Mesothelial cell of epicardium (in vitro differentiated cells): ENCODE data around the gene MT1HL1. TPM values are rescaled to one million over a fixed set of nuclear protein-coding genes. Genes with fewer than 3 reads are reported as not detected.
"Not testable (repeated sequence)": the region's sequence is repeated elsewhere in the genome, so short reads cannot be mapped to it uniquely, and the experiment has no call there.

Experiments used
- DNase-seq, 2 experiments: peaks; one replicate each; pipeline ENCODE4 v3.0.0; 2021; ENCODE audit warnings: low spot score in 2 of 2; ENCODE audit not compliant: unreplicated experiment in 2 of 2
- H3K27ac Mint-ChIP-seq: 2 replicates; pipeline ENCODE4 v1.8.0; 2021; ENCODE audit warnings: mixed read lengths
- H3K27me3 Mint-ChIP-seq: 2 replicates; pipeline ENCODE4 v1.8.0; 2021; ENCODE audit warnings: low read depth, mixed read lengths
- H3K36me3 Mint-ChIP-seq: 2 replicates; pipeline ENCODE4 v1.8.0; 2021; ENCODE audit warnings: mixed read lengths
- H3K4me1 Mint-ChIP-seq: 2 replicates; pipeline ENCODE4 v1.8.0; 2021; ENCODE audit warnings: mixed read lengths
- H3K4me3 Mint-ChIP-seq: 2 replicates; pipeline ENCODE4 v1.8.0; 2021; ENCODE audit warnings: mild to moderate bottlenecking, moderate library complexity, mixed read lengths
- H3K9me3 Mint-ChIP-seq: 2 replicates; pipeline ENCODE4 v1.8.0; 2021; ENCODE audit warnings: mixed read lengths
- CTCF ChIP-seq: fragments of 200-600 bp; sonication (generic); IDR thresholded peaks from one replicate; pipeline ENCODE4 v1.5.0; 2021; ENCODE audit warnings: antibody characterized with exemption; ENCODE audit not compliant: unreplicated experiment
- total RNA-seq: library from RNA; stranded (reverse); gene quantifications from 3 replicates; pipeline ENCODE4 v1.2.1, GENCODE V29; 2021

Gene MT1HL1
- total RNA-seq, 1 donor from 2014 or later = not detected

DNA sequence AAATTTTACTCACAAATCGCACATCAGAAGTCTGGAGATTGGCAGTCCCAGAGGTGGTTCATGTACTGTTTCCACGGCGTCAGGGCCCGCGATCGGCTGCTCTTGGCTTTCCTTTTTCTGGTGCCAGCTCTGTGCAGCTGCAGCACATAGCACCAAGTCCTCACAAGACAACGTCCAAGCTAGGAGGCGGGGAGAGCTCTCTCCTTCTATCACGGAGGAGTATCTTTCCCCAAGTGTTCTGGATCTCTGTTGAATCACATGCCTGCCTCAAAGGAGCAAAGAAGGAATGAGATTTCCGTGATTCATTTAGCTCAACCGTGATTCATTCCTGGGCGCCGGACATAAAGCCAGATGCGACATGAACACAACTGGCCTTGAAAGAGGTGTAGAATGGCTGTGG is 25.5 kb downstream of the MT1HL1 start:
- TF ChIP-seq CTCF = no peak
- Mint-ChIP-seq H3K27me3 (no peaks in the 10 kb centered on the region), H3K4me3 (no peak overlapping the region), H3K27ac (no peak overlapping the region), H3K9me3 (peaks cover 8% of the 10 kb centered on the region), H3K4me1 (no peaks in the 10 kb centered on the region), H3K36me3 (no peaks in the 10 kb centered on the region)
- DNase-seq = no peak

DNA sequence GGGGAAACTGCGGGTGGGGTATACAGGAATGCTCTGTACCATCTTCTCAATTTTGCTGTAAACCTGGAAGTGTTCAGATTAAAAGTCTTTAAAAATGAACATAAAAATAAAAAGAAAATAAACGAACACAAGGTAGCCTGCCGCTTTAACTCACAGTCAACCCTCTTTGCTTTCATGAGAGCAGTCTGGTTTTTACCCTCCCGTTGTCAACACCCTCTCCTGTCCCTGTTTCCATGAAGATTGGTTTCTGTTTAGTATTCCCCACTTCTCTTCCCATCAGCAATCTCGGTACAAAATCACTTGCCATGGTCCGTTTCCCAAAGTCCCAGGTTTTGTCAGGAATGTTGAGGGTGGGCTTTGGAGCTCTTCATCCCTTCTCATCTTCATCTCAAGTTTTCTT is 28.8 kb downstream of the MT1HL1 start:
- H3K4me1 Mint-ChIP-seq = no peaks in the 10 kb centered on the region
- H3K36me3 Mint-ChIP-seq = no peaks in the 10 kb centered on the region
- no peak overlapping the region for H3K4me3 Mint-ChIP-seq
- no peaks in the 10 kb centered on the region for H3K27me3 Mint-ChIP-seq
- H3K9me3 Mint-ChIP-seq = peaks cover 8% of the 10 kb centered on the region
- H3K27ac Mint-ChIP-seq = no peak overlapping the region
- DNase-seq = no peak
- no peak for TF ChIP-seq CTCF

DNA sequence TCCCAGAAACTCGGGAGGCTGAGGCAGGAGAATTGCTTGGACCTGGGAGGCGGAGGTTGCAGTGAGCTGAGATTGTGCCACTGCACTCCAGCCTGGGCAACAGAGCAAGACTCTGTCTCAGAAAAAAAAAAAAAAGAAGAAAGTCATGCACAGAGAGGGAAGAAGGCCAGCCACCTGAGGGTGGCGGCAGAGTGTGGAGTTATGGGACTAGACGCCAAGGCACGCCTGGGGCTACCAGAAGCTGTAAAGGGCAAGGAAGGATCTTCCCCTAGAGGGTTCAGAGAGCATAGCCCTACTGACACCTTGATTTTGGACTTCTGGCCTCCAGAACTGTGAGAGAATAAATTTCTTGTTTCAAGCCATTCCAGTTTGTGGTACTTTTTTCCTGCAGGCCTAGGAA is 30.2 kb downstream of the MT1HL1 start:
- not testable (repeated sequence) for H3K9me3 Mint-ChIP-seq, H3K4me3 Mint-ChIP-seq, DNase-seq, H3K27ac Mint-ChIP-seq, H3K36me3 Mint-ChIP-seq, H3K27me3 Mint-ChIP-seq, H3K4me1 Mint-ChIP-seq

- H3K27ac Mint-ChIP-seq = no peak overlapping the region
- H3K4me3 Mint-ChIP-seq = no peak overlapping the region
- no peak for DNase-seq
- no peaks in the 10 kb centered on the region for H3K4me1 Mint-ChIP-seq
- H3K36me3 Mint-ChIP-seq = no peaks in the 10 kb centered on the region
- H3K9me3 Mint-ChIP-seq = peaks cover 9% of the 10 kb centered on the region
- no peak for TF ChIP-seq CTCF
- H3K27me3 Mint-ChIP-seq = no peaks in the 10 kb centered on the region
Observed at GRCh38 chr1:236966636-236967035, 37.6 kb downstream of the MT1HL1 start.

- H3K4me3 Mint-ChIP-seq = no peak overlapping the region
- H3K9me3 Mint-ChIP-seq = peaks cover 18% of the 10 kb centered on the region
- no peaks in the 10 kb centered on the region for H3K4me1 Mint-ChIP-seq
- H3K36me3 Mint-ChIP-seq = no peaks in the 10 kb centered on the region
- no peaks in the 10 kb centered on the region for H3K27me3 Mint-ChIP-seq
- H3K27ac Mint-ChIP-seq = no peak overlapping the region
- no peak for TF ChIP-seq CTCF
- DNase-seq = no peak
Observed at GRCh38 chr1:236963920-236964319, 40.3 kb downstream of the MT1HL1 start.

DNA sequence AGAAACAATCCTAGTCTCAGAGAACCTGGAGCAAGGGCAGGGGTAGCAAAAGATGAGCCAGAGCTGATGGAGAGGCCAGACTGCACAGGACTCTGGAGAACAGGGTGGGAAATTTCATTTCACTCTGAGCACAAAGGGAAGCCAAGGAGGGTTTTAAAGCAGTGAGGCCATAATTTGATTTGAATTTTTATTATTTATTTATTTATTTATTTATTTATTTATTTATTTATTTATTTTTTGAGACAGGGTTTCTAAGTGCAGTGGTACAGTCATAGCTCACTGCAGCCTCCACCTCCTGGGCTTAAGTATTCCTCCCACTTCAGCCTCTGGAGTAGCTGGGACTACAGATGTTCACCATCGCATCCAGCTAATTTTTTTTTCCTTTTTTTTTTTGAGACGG is 45.1 kb downstream of the MT1HL1 start:
- no peak for DNase-seq
- Mint-ChIP-seq H3K27me3 (no peaks in the 10 kb centered on the region), H3K36me3 (peaks cover 3% of the 10 kb centered on the region), H3K4me3 (no peak overlapping the region), H3K9me3 (peaks cover 30% of the 10 kb centered on the region), H3K4me1 (no peaks in the 10 kb centered on the region), H3K27ac (no peak overlapping the region)
- TF ChIP-seq CTCF = no peak
